ENCODE data around the gene HSDL2.

- TF ChIP-seq CTCF (IDR thresholded peaks at IDR 0.05), result no peak
- no peak for TF ChIP-seq POLR2A (IDR thresholded peaks at IDR 0.05)
Observed at GRCh38 chr9:112364761-112365160, 15.1 kb upstream of the HSDL2 start.
